H9 (cell line): Measurements from ENCODE around the gene ASIC4. TPM values are rescaled to one million over a fixed set of nuclear protein-coding genes. Genes with fewer than 3 reads are reported as not detected.

Experiments
- DNase-seq: peaks from one replicate; pipeline ENCODE4 v3.0.0-alpha.2; 2017
- H2AFZ ChIP-seq: one replicate; pipeline ENCODE4 v1.6.1; 2013; ENCODE audit warnings: mild to moderate bottlenecking, low read length, control low read depth, moderate library complexity
- H2AK5ac ChIP-seq: 2 replicates; pipeline ENCODE4 v1.6.1; 2013; ENCODE audit warnings: low read length, control low read depth, mixed read lengths; ENCODE audit not compliant: insufficient read length
- H2BK120ac ChIP-seq: one replicate; pipeline ENCODE4 v1.6.1; 2013; ENCODE audit warnings: low read depth, mild to moderate bottlenecking, low read length, control low read depth, inconsistent platforms; ENCODE audit not compliant: poor library complexity, severe bottlenecking
- H2BK12ac ChIP-seq: 2 replicates; pipeline ENCODE4 v1.6.1; 2013; ENCODE audit warnings: low read length, control low read depth, mixed read lengths, low read depth; ENCODE audit not compliant: insufficient read length
- H2BK15ac ChIP-seq: 2 replicates; pipeline ENCODE4 v1.6.1; 2013; ENCODE audit warnings: low read depth, low read length, control low read depth
- H2BK20ac ChIP-seq: one replicate; pipeline ENCODE4 v1.6.1; 2013; ENCODE audit warnings: low read depth, mild to moderate bottlenecking, low read length, control low read depth, inconsistent platforms; ENCODE audit not compliant: poor library complexity, severe bottlenecking
- H2BK5ac ChIP-seq: 2 replicates; pipeline ENCODE4 v1.6.1; 2013; ENCODE audit warnings: low read length, control low read depth, mixed read lengths; ENCODE audit not compliant: insufficient read length
- H3K14ac ChIP-seq: 2 replicates; pipeline ENCODE4 v1.6.1; 2013; ENCODE audit warnings: low read length, control low read depth; ENCODE audit not compliant: insufficient read depth
- H3K18ac ChIP-seq: 2 replicates; pipeline ENCODE4 v1.6.1; 2013; ENCODE audit warnings: low read depth, mild to moderate bottlenecking, mixed read lengths, low read length, control low read depth; ENCODE audit not compliant: insufficient read length
- H3K23ac ChIP-seq: 2 replicates; pipeline ENCODE4 v1.6.1; 2013; ENCODE audit warnings: low read length, control low read depth, mixed read lengths, low read depth; ENCODE audit not compliant: insufficient read length
- H3K23me2 ChIP-seq: 2 replicates; pipeline ENCODE4 v1.6.1; 2013; ENCODE audit warnings: low read depth, mild to moderate bottlenecking, mixed read lengths, low read length, control low read depth; ENCODE audit not compliant: insufficient read length, poor library complexity, severe bottlenecking
- H3K27ac ChIP-seq: 2 replicates; pipeline ENCODE4 v1.5.1; 2013; ENCODE audit warnings: low read length, control low read depth, mixed read lengths, low read depth; ENCODE audit not compliant: insufficient read length
- H3K27me3 ChIP-seq: 2 replicates; pipeline ENCODE4 v1.6.1; 2013; ENCODE audit warnings: low read length, control low read depth, inconsistent platforms; ENCODE audit not compliant: insufficient read depth
- H3K4ac ChIP-seq: 2 replicates; pipeline ENCODE4 v1.6.1; 2013; ENCODE audit warnings: low read depth, mild to moderate bottlenecking, control low read depth, inconsistent platforms, low read length, moderate library complexity
- H3K4me1 ChIP-seq: 2 replicates; pipeline ENCODE4 v1.6.1; 2013; ENCODE audit warnings: low read length, control low read depth, inconsistent platforms; ENCODE audit not compliant: insufficient read depth
- H3K4me2 ChIP-seq: 2 replicates; pipeline ENCODE4 v1.6.1; 2013; ENCODE audit warnings: low read length, control low read depth, mixed read lengths; ENCODE audit not compliant: insufficient read length, insufficient read depth
- H3K56ac ChIP-seq: 2 replicates; pipeline ENCODE4 v1.6.1; 2013; ENCODE audit warnings: low read depth, mild to moderate bottlenecking, mixed read lengths, low read length, control low read depth; ENCODE audit not compliant: insufficient read length
- H3K79me1 ChIP-seq: 2 replicates; pipeline ENCODE4 v1.6.1; 2013; ENCODE audit warnings: low read depth, mild to moderate bottlenecking, moderate library complexity, low read length, control low read depth, inconsistent platforms; ENCODE audit not compliant: insufficient read depth, poor library complexity, severe bottlenecking
- H3K79me2 ChIP-seq: 2 replicates; pipeline ENCODE4 v1.6.1; 2013; ENCODE audit warnings: low read length, control low read depth, inconsistent platforms; ENCODE audit not compliant: insufficient read depth
- H3K9ac ChIP-seq: 2 replicates; pipeline ENCODE4 v1.6.1; 2013; ENCODE audit warnings: low read length, control low read depth, mixed read lengths; ENCODE audit not compliant: insufficient read length; ENCODE audit errors: extremely low read depth
- H3K9me3 ChIP-seq: one replicate; pipeline ENCODE4 v1.6.1; 2013; ENCODE audit warnings: low read depth, low read length, inconsistent platforms; ENCODE audit not compliant: control insufficient read depth
- H3T11ph ChIP-seq: one replicate; pipeline ENCODE4 v1.6.1; 2013; ENCODE audit warnings: mild to moderate bottlenecking, low read length, control low read depth, inconsistent platforms
- H4K20me1 ChIP-seq: one replicate; pipeline ENCODE4 v1.6.1; 2013; ENCODE audit not compliant: control insufficient read depth, insufficient read length, insufficient read depth
- H4K5ac ChIP-seq: 2 replicates; pipeline ENCODE4 v1.6.1; 2013; ENCODE audit warnings: low read depth, mild to moderate bottlenecking, mixed read lengths, low read length, control low read depth; ENCODE audit not compliant: insufficient read length
- H4K8ac ChIP-seq: replicated peaks from 2 replicates; pipeline ENCODE4 v1.6.1; 2013; ENCODE audit warnings: low read length, control low read depth, mixed read lengths, low read depth; ENCODE audit not compliant: insufficient read length
- H4K91ac ChIP-seq: 2 replicates; pipeline ENCODE4 v1.6.1; 2013; ENCODE audit warnings: low read depth, mild to moderate bottlenecking, moderate library complexity, mixed read lengths, low read length, control low read depth; ENCODE audit not compliant: insufficient read length
- H3K27ac Mint-ChIP-seq, 3 experiments: 2 replicates in 2 of 3; 3 replicates in 1 of 3; pipeline ENCODE4 v1.8.0; 2020 to 2021; ENCODE audit warnings: mixed read lengths in 3 of 3, mild to moderate bottlenecking in 1 of 3, moderate library complexity in 1 of 3
- H3K27me3 Mint-ChIP-seq: 2 replicates; pipeline ENCODE4 v1.8.0; 2021; ENCODE audit warnings: low read depth, mild to moderate bottlenecking, moderate library complexity, mixed read lengths
- H3K36me3 Mint-ChIP-seq, 3 experiments: 2 replicates in 2 of 3; 3 replicates in 1 of 3; pipeline ENCODE4 v1.8.0; 2020 to 2021; ENCODE audit warnings: low read depth in 3 of 3, mixed read lengths in 3 of 3; ENCODE audit not compliant: insufficient read depth in 1 of 3
- H3K4me1 Mint-ChIP-seq, 2 experiments: 2 replicates each; pipeline ENCODE4 v1.8.0; 2020; ENCODE audit warnings: mixed read lengths in 2 of 2
- H3K4me3 Mint-ChIP-seq, 2 experiments: 2 replicates in 1 of 2; 3 replicates in 1 of 2; pipeline ENCODE4 v1.8.0; 2020 to 2021; ENCODE audit warnings: mild to moderate bottlenecking in 2 of 2, mixed read lengths in 2 of 2, moderate library complexity in 1 of 2
- H3K9me3 Mint-ChIP-seq, 2 experiments: 2 replicates in 1 of 2; 3 replicates in 1 of 2; pipeline ENCODE4 v1.8.0; 2020; ENCODE audit warnings: mild to moderate bottlenecking in 2 of 2, mixed read lengths in 2 of 2, moderate library complexity in 1 of 2
- WGBS: extraction: QIAGEN DNeasy Blood & Tissue Kit; methylation state at CpG from one replicate; pipeline ENCODE4 v1.1.7; 2013; ENCODE audit warnings: missing lambda C conversion rate, low lambda C conversion rate, mixed read lengths; ENCODE audit not compliant: insufficient read length; ENCODE audit errors: extremely low coverage; 5-methylcytosine and 5-hydroxymethylcytosine counted together
- total RNA-seq: library from RNA; stranded (reverse); gene quantifications from 2 replicates; pipeline ENCODE4 v1.2.1, GENCODE V29; 2021
- TF ChIP-seq, protein P1 (sequence below): fragments of 200-600 bp; sonication (generic); conservative IDR thresholded peaks from 3 replicates; pipeline ENCODE4 v1.8.0; 2021; ENCODE audit warnings: antibody characterized with exemption, mild to moderate bottlenecking

ASIC4 gene
- total RNA-seq, 1 experiment from 2014 or later: 0.37 TPM

DNA sequence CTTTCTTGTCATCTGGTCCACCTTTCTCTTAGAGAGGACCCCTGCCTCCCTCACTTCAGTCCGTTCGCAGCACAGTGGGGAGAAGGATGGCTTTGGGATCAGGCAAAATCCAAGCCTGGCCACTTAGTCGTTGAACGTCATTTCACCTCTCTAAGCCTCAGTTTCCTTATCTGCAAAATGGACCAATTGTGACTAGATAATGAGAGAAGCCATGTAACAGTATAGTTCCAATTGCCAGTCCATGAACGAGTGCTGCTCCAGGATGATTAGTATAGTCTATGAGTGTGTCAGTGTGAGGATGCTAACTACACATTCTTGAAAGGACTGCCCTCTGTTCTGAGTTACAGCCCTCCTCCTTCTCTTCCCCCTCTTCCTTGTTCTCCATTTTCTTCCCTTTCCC is 58.9 kb downstream of the ASIC4 start:
- no peak overlapping the region for H2BK20ac ChIP-seq

More for the DNA sequence above, 58.9 kb downstream of the ASIC4 start:
- no peaks in the 10 kb centered on the region; a peak in 1 of 5 replicates for H3K9me3 Mint-ChIP-seq
- Histone ChIP-seq H4K5ac (no peak overlapping the region), H3K4ac (no peak overlapping the region), H3K18ac (no peak overlapping the region), H3K79me2 (no peaks in the 10 kb centered on the region), H2AFZ (no peak overlapping the region), H3K4me1 (peaks cover 5% of the 10 kb centered on the region; the same call in 1 of the 2 replicates), H3T11ph (no peak overlapping the region), H3K4me2 (no peak overlapping the region), H2BK12ac (no peak overlapping the region), H2BK120ac (no peak overlapping the region), H3K14ac (no peak overlapping the region), H3K9ac (no peak overlapping the region), H3K23me2 (peaks cover 7% of the 10 kb centered on the region), H2AK5ac (no peak overlapping the region), H3K23ac (no peak overlapping the region), H3K27ac (no peak overlapping the region), H2BK15ac (no peak overlapping the region), H2BK5ac (no peak overlapping the region), H4K8ac (no peak overlapping the region), H3K27me3 (no peaks in the 10 kb centered on the region; the same call in 1 of the 2 replicates), H3K79me1 (no peaks in the 10 kb centered on the region), H4K20me1 (no peaks in the 10 kb centered on the region), H3K9me3 (no peaks in the 10 kb centered on the region), H3K56ac (no peak overlapping the region), H4K91ac (no peak overlapping the region)
- peaks cover 20% of the 10 kb centered on the region for H3K27me3 Mint-ChIP-seq
- peaks cover 15 to 18% (median 17%) of the 10 kb centered on the region in 3 experiments for H3K36me3 Mint-ChIP-seq
- peak overlapping the region in 1 of 2 experiments; percentile 39; a peak in 2 of 5 replicates for H3K4me3 Mint-ChIP-seq
- WGBS: no CpG with 5 or more reads among the region's 5 CpGs
- no peak overlapping the region for H3K27ac Mint-ChIP-seq
- H3K4me1 Mint-ChIP-seq: peaks cover 48 to 63% of the 10 kb centered on the region in 2 experiments
- TF ChIP-seq, protein P1, sequence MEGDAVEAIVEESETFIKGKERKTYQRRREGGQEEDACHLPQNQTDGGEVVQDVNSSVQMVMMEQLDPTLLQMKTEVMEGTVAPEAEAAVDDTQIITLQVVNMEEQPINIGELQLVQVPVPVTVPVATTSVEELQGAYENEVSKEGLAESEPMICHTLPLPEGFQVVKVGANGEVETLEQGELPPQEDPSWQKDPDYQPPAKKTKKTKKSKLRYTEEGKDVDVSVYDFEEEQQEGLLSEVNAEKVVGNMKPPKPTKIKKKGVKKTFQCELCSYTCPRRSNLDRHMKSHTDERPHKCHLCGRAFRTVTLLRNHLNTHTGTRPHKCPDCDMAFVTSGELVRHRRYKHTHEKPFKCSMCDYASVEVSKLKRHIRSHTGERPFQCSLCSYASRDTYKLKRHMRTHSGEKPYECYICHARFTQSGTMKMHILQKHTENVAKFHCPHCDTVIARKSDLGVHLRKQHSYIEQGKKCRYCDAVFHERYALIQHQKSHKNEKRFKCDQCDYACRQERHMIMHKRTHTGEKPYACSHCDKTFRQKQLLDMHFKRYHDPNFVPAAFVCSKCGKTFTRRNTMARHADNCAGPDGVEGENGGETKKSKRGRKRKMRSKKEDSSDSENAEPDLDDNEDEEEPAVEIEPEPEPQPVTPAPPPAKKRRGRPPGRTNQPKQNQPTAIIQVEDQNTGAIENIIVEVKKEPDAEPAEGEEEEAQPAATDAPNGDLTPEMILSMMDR: no peak
- DNase-seq: no peak
